ENCODE results near the gene AMMECR1. TPM values are rescaled to one million over a fixed set of nuclear protein-coding genes. Genes with fewer than 3 reads are reported as not detected.

The AMMECR1 gene
- total RNA-seq, 1 donor from 2014 or later, result 5.3 TPM

DNA sequence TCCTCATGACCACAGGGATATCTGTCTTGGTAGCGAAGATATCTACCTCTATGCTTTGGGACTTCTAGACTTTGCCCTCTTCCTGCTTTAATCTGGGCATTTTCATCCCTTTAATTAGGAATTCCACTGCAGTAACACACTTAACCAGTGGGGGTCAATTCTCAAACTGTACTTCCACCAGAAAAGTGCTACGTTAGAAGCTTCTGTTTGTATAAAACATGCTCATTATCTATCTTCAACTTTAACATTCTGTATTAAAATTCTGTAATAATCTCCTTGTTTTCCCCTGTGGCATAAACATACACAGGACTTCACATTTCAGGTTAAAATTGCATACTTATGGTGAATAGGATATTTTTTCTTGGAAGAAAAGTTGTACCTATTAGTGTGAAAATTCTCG lies 105.6 kb downstream of the AMMECR1 start:
- DNase-seq (ENCODE audit: low read depth, low spot score), result no peak

DNA sequence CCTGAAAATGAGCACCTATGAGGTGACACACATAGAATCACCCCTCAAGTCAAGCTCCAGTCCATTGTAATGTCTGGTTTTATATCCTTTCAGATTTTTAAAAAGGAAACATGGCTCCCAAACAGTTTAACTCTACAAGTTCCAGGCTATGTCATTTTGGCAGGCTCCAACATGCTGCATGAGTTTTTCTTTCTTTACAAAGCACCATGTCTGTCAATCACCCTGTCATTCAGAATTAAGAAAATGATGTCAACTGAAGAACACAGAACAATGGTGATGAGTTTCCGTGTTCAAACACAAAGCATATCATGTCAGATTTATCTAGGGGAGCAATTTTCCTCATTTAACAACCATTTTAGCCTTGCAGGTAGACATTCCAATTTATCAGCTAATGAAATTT lies 106.5 kb downstream of the AMMECR1 start:
- no peak for DNase-seq (ENCODE audit: low read depth, low spot score)

DNA sequence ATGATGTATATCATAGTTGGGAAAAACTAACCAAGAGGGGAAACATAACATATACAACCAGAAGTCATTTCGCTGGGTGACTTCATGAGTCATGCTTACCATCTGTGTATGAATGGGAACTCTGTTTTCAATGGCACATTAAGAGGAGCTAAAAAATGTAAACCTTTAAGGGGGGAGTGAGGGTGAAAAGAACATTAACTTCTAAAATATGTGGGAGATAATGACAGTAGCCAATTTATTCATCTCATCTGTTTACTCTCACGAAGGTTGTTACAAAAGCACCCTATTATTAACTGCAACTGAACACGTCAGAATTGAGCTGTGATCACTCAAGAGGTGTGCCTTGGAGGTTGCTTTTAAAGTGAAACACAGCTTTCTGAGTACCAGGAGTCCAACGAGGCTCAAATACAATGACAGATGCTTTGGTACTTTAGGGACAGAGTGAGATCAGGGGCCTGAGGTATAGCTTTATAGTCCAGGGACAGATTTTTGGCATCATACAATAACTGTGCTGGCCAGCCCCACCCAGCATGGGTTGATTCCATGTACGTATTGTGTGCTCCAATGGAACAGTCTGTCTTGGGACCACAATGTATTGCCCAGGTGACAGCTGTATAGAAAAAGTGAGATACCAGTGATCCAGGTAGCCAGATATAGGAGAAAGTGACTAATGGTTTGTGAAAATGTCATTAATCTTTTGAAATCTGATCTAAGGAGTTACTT lies 107.3 kb downstream of the AMMECR1 start:
- DNase-seq (ENCODE audit: low read depth, low spot score), result no peak

DNA sequence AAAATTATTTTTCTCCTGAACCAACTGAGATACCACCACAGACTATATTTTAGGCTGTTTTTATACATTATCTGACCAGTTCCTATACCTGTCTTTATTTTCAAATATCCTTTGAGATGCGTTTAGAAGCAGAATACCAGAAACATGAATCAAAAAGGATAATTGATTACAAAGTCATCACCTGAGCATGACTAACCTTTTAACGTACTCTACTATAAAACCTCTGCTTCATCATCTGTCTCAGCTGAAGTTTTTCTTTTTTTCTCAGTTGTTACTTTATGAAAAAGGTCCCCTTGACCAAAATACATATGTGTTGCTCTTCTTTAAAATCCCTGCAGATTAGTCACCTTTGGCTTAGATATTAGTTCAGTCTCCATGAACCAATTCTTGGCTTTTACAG lies 109.8 kb downstream of the AMMECR1 start:
- no peak for DNase-seq (ENCODE audit: low read depth, low spot score)

DNA sequence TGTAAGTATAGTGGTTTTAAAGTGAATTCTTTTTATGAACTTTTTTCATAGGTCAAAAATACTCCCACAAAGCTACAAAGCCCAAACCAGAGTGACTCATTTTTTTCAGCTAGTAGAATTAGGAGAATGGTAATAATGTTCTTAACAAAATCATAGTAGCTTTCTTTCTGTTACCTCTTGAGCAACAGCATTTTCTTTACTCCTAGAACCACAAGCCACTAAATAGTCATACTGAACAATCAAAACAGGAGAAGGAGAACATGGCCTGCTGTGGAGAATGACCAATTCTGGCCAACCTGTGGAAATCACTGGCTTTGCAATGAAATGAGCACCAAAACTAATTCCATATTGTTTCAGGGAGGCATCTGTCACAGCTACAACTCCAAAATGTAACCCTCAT lies 112.9 kb downstream of the AMMECR1 start:
- DNase-seq (ENCODE audit: low read depth, low spot score), result no peak

DNA sequence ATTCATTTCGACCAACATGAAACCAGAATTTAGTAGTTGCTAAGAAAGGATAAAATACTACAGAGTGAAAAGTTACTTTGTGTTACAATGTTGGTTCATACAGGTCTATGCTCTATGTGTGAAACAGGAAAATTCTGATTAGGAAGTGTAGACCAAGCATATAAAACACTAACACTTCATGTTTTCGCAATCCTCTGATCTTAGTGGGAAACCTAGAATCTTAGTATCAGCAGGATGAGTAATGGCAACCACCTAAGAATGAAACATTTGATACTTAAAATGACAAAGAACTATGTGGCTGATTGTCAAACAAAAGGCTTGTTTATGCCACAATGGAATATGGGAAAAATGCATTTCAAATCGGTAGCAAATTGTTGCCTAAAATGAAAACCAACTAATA lies 116.1 kb downstream of the AMMECR1 start:
- DNase-seq (ENCODE audit: low read depth, low spot score), result no peak

DNA sequence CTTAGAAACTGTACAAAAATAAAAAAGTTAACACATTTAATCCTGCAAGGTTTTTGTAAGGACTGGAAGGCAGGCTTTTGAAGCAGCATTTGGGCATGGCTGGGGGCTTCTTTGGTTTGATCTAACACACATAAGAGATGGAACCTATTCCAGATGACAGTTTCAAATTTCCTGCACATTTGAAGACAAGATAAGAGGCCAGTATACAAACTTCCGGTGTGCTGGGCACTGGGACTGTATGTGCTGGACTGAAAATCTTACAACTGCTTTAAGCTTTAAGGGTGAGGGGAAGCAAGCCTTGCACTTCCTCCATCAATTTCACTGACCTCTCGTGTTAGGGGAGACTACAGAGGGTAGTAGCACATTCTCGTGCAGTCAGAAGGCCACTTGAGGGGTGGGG lies 122.9 kb downstream of the AMMECR1 start:
- no peak for DNase-seq (ENCODE audit: low read depth, low spot score)

DNA sequence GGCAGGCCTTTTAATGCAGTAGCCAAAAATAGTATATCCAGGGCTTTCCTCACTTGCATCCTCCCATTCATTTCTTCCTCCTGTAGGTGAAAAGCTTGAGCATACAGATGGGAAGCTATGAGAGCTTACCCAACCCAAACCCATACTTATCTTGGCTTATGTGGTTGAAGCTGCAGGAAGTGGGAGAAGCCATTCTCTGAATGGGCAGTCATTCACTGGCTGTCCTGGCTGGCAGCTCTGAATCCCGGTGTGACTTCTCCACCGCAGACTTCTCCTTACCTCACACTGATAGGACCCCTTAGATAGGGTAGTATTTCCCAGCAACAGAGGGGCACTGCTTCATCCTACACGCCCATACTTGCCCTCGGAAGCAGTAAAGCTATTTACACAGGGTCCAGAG lies 125.4 kb downstream of the AMMECR1 start:
- DNase-seq (ENCODE audit: low read depth, low spot score), result no peak

DNA sequence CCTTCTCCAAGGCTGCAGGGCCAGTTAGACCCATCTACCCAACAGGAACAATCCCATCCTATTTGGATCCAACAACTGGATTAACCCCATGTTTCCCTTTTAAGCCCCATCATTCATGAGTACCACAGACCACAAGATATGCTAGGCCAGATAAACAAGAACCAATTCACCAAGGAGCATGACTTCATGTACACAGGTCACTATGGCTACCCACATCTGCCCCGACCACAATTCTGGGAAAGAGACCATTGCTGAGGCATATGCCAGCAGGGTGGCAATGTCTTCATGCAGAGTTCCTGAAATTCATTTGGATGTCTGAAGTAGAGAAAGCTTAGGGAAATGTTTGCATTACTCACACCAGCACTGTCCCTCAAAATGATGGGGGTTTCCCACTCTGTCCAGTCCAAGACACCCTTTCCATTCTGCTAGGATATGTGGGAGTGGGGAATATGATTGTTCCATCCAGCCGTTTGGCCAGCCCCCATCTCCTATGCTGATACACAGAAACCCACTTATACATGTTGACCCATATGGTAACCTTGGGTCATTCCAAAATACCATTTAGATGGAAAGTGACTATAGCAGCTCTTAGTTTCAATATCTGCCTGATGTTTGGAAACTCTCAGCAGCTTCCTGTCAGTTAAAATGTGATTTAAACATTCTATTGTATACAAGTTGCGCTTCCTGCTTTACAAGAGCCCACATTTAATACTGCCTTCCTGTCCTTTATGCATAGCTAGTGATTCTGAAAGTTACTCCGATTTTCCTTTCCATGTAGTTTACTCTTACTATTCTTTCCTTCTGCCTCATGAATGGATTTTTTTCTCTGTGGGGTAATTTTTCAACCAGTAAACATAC lies 129.0 kb downstream of the AMMECR1 start:
- no peak for DNase-seq (ENCODE audit: low read depth, low spot score)

DNA sequence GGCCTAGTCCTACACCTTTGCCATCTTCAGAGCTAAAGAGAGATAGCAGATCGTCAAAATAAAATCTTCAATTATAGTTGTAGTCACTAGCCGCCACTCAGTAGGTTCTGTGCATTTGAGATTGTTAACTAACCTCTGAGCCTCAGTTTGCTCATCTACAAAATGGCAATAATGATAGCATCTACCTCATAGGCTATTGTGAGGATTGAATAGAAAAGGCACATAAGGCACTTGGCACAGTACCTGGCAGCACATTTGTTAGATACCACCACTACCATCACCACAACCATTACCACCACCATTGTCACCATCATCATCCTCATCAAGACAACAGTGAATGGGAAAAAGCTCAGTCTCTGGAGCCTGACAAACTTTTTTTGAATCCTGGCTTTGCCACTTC lies 134.6 kb downstream of the AMMECR1 start:
- no peak for DNase-seq (ENCODE audit: low read depth, low spot score)

DNA sequence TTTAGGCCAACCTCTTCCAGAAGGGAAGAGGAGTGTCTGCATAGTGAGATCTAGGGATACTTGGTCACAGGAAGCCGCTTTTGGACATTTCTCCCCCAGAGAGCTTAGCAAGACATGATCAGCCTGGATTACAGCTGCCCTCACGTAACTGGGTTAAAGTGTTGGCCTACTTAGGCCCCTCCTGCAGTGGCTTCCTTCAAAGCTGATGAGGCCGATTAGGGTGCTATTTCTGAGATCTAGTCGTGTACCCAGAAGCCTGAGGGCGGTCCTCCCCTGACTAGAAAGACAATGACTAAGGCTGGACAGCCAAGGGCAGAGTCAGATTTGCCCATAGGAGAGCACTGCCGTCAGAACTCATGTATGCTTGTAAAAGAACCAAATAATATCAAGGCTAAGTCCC lies 135.0 kb downstream of the AMMECR1 start:
- no peak for DNase-seq (ENCODE audit: low read depth, low spot score)

DNA sequence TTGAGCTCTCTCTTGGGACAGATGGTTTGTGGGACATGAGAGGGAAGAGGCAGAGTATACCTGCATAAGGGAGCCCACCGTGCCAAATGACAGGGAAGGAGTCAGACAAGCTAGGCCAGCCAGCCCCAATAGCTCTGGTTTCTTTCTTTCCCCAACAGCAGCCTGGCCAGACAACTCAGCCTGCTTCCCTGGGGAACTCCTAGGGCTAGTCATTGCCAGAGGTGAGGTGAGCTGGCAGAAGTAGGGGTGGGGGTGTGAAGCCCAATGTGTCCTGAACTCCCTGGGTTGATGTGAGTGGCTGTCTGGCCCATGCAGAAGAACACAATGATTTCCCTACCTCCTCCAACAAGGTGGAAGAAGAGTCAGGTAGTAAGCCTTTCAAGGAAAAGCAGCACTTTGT lies 135.5 kb downstream of the AMMECR1 start:
- no peak for DNase-seq (ENCODE audit: low read depth, low spot score)

DNA sequence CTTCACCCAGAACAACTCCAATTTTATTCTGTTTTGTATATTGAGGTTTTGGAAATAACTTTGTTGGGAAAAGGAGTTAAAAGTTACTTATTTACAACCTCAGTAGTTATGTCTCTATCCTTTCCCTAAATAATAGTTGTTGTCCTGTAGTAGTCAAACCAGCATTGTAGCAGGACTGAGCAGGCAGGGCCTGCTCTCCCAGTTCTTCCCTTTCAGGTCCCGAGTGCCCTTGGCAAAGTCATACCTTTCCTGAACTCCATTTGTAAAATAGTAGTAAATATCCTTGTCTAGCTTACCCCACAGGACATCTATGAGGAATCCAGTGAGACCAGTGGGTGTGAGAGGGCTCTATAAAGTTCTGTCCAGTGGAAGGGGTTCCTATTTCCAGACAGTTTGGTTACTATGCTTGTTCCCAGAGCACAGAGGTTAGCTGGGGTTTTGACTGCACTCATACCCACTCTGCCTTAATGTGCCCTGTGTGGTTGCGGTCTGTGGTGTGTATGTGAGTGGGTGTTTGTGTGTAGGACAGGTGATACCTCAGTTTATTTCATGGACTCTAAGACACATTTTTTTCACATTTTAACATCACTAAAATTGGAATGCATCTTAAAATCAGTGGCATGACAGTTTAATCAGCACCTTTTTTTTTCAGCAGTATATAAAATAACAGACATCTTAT lies 136.3 kb downstream of the AMMECR1 start:
- no peak for DNase-seq (ENCODE audit: low read depth, low spot score)

DNA sequence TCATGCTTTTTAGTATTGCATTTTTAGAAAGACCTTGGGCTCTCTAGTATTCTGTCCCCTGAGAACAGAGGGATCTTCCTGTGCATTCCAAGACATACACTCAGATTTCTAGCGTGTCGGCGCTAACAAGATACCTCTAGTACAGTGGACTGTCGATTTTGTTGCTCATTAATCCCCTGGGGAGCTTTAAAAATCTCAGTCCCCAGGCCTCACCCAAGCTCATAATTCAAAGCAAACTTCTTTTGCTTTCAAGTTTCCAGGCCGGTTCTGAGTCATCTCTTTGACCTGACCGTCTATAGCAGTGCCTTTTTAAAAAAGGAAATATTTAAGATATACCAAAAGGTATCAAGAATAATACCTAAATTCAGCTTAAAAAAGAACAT lies 137.0 kb downstream of the AMMECR1 start:
- DNase-seq (ENCODE audit: low read depth, low spot score), result no peak

DNA sequence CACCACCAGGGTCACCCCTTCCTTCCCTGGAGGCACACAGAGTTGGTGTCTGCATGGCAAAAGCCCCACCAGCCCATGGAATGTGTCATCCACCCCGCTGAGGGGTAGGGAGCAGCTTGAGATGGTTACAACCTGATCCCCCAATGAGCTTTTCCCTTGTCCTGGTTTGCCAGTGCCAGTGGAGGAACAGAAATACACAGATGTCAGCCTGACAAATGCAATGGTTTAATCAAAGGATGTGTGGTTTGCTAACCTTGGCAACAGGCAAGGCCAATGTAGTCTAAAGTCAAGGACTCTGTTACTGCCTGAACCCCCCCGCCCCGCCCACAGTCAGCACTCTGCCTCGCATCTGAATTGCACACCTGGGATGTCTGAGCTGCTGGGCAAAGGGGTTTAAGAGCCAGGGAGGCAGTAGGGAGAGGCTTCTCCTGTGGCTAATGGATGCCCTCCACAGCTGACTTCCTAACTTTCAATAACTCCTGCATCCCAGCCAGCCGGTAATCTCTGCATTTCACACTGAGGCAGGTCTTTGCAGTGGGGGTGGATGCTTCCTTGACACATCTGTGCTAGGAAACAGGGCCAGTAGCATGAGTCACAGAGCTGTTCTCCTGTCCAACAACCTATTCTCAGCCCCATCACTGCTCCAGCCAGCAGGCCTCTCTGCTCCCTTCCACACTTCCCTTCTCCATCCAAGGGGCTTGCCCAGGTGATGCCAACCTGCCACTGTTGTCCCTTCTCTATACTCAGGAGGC lies 137.5 kb downstream of the AMMECR1 start:
- DNase-seq (ENCODE audit: low read depth, low spot score), result no peak

DNA sequence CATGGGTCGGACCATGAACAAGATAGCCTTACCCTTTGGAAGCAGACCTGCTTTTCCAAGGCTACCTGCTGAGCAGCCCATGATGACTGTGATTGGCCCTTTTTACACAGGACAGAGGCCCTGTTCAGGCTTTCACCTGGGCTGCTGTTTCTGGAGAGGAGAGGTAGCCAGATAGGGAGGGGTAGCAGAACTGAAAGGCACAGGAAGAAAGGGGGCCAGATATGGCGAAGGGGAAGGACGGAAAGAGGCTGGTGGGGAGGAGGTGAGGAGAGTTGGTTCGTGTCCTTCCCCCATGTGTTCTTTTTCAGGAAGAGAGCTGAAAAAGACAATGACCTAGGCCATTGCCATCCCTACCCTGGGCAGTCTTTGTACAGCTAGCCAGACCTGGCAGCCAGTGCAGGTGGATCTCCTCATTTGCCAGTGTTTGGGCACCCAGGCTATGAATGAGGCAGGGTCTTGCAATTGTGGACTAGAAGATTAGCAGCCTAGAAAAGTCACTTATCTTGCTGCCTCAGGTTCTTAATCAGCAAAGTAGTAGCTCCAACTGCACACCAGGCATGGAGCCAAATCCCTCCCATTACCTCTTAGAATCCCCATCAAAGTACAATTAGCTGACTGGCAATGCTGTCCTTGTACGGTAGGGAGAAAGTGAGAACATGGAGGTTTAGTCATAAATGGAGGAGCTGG lies 139.6 kb downstream of the AMMECR1 start:
- no peak for DNase-seq (ENCODE audit: low read depth, low spot score)

DNA sequence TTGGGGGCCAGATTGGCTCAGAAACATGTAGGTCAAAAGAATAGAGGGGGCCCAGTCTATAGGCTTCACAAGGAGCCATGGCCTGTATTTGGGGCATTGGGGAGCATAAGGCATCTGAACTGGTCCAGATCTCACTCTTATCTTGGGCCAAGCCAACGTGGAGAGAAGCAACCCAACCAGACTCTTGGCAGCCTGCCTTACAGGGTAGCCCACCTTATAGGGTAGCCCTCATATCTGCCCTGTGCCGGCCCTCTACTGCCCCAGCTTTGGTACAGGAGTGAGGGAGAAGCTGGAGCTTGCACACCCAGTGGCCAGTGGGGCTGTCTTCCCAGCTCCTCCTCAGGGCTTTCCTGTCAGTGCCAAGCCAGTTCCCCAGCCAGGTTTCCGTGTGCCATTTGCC lies 142.2 kb downstream of the AMMECR1 start:
- DNase-seq (ENCODE audit: low read depth, low spot score), result no peak

DNA sequence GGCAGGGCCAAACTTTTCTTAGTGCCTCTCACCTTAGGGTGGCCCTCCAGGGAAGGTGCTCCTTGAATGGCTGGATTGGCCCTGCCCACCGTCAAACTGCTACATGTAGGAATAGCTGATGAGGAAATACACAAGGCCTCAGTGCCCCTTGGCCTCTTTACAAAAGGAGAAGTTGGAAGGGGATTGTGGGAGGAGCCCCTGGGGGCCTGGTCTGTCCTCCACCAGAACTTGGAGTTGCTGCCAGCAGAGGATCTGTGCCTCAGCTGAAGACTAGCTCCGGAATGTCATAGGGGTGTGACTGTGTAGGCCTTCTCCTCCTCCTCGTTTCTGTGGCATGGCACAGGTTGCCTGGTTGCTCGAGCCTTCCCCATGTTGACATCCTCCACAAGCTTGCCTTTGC lies 142.7 kb downstream of the AMMECR1 start:
- no peak for DNase-seq (ENCODE audit: low read depth, low spot score)

DNA sequence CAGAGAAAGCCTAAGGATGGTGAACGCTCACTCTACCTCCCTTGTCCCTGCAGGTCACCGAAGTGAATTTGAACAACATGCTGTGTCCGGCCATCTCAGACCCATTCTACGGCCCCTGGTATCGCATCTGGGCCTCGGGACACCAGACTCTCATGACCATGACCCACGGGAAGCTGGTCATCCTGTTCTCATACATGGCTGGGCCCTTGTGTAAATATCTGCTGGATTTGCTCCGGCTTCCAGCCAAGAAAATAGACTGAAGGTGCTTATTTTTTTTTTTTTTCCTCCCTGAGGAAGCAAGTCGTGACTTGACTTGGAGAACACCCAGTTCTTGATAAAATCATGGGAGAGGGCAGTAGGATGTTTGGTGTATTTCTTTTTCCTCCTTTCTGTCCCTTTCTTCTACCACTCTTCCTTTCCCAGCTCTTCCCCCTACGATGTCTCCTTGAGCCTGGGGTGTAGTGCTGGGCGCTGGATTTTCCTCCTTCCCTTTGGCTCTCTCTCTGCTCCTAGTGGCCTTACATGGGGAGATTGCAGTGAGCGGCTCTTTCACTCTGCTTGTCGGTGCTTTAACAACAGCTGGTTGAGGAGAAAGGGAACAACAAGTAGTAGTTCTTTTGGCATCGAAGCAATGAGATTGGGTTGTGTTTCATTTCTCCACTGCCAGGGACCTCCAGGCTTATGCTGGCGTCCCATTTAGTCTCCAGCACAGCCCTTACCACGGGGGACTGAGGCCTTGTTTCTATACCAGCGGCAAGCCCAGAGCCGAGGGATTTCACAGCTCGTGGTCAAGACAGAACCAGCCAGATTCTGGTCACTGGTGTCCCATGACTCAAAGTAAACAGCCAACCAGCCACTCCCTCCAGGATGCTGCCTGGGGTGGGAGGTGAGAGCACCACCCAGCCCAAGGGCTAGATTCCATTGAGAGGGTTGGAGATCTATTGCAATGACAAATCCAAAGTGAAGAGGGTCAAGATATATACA lies 144.4 kb downstream of the AMMECR1 start:
- no peak for DNase-seq (ENCODE audit: low read depth, low spot score)

DNA sequence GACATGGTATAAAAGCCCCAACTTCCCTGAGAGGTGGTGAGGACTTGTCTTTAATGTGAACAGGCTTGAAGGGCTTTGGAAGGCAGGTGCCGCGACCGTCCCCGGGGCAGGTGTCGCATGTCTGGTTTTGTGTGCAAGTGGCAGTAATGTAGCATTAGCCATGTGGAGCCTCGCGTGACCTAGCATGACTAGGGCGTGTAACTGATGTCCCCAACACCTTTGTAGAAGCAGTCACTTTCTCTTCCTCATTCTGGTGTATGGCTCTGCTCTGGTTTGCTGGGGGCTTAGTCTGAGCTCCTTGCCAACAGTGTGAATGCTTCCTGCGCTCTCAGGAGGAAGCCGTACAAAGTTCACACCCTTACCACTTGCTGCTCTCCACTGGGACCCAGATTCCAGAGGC lies 145.7 kb downstream of the AMMECR1 start:
- DNase-seq (ENCODE audit: low read depth, low spot score), result no peak
